HEK293 (cell line): ENCODE data around the gene SNX7.

ENCODE experiments used
- CTCF ChIA-PET: fragments of 350-600 bp; formaldehyde crosslinking; extraction: SDS; loops from one replicate; lab custom pipeline; 2021; ENCODE audit warnings: antibody characterized with exemption; lab: Yijun Ruan, JAX
- POLR2A ChIA-PET: fragments of 300-600 bp; formaldehyde crosslinking; extraction: SDS; loops from one replicate; lab custom pipeline; 2020; ENCODE audit warnings: antibody characterized with exemption, inconsistent platforms; lab: Yijun Ruan, JAX
- H3K27ac ChIP-seq: fragments of 200-500 bp; sonication (Bioruptor generic); 2 replicates; pipeline ENCODE4 v1.5.1; 2014; ENCODE audit warnings: low read depth, low read length, control low read depth, inconsistent platforms; ENCODE audit errors: extremely low read depth
- H3K36me3 ChIP-seq, 2 experiments: fragments of 200-500 bp in 1 of 2; sonication (Bioruptor generic) in 1 of 2; 1 replicate in 1 of 2; 2 replicates in 1 of 2; pipeline ENCODE4 v1.5.1; 2014 to 2017; ENCODE audit warnings: inconsistent platforms in 2 of 2, low read length in 2 of 2; ENCODE audit not compliant: control insufficient read depth in 2 of 2, insufficient read depth in 1 of 2
- H3K4me1 ChIP-seq: fragments of 200-500 bp; sonication (Bioruptor generic); 2 replicates; pipeline ENCODE4 v1.5.1; 2014; ENCODE audit warnings: mild to moderate bottlenecking, low read length, inconsistent platforms; ENCODE audit not compliant: control insufficient read depth, insufficient read depth
- H3K4me3 ChIP-seq: 2 replicates; pipeline ENCODE4 v1.5.1; 2011; ENCODE audit warnings: low read depth, mild to moderate bottlenecking, control low read depth, low read length, moderate library complexity
- H3K9me3 ChIP-seq: fragments of 200-500 bp; sonication (Bioruptor generic); 2 replicates; pipeline ENCODE4 v1.5.1; 2014; ENCODE audit warnings: low read depth, low read length, inconsistent platforms; ENCODE audit not compliant: control insufficient read depth, insufficient read depth
- EGR2 ChIP-seq: fragments of 450-650 bp; formaldehyde crosslinking; IDR thresholded peaks from 2 replicates; pipeline ENCODE4 v1.5.1; 2016; ENCODE audit warnings: low read depth, missing biosample characterization, missing genetic modification characterization
- GLIS2 ChIP-seq: fragments of 450-650 bp; formaldehyde crosslinking; IDR thresholded peaks from 2 replicates; pipeline ENCODE4 v1.5.1; 2016; ENCODE audit warnings: missing biosample characterization, missing genetic modification characterization
- HOXD13 ChIP-seq: sonication (generic); formaldehyde crosslinking; IDR thresholded peaks from 2 replicates; pipeline ENCODE4 v1.8.0; 2022; ENCODE audit warnings: missing genetic modification reagents, borderline replicate concordance
- MZF1 ChIP-seq: fragments of 450-650 bp; formaldehyde crosslinking; IDR thresholded peaks from 2 replicates; pipeline ENCODE4 v1.5.1; 2017; ENCODE audit warnings: missing biosample characterization, missing genetic modification characterization, borderline replicate concordance
- OSR2 ChIP-seq: fragments of 450-650 bp; formaldehyde crosslinking; IDR thresholded peaks from 2 replicates; pipeline ENCODE4 v1.5.1; 2016; ENCODE audit warnings: missing biosample characterization, missing genetic modification characterization
- PRDM1 ChIP-seq: fragments of 450-650 bp; formaldehyde crosslinking; IDR thresholded peaks from 2 replicates; pipeline ENCODE4; 2016; ENCODE audit warnings: missing biosample characterization, missing genetic modification characterization
- ZBTB21 ChIP-seq: fragments of 450-650 bp; formaldehyde crosslinking; IDR thresholded peaks from 2 replicates; pipeline ENCODE4 v1.5.1; 2017; ENCODE audit warnings: missing biosample characterization, missing genetic modification characterization
- ZNF112 ChIP-seq: fragments of 450-650 bp; formaldehyde crosslinking; IDR thresholded peaks from 2 replicates; pipeline ENCODE4 v1.5.0; 2017; ENCODE audit warnings: missing biosample characterization, missing genetic modification characterization
- ZNF157 ChIP-seq: fragments of 450-650 bp; formaldehyde crosslinking; IDR thresholded peaks from 2 replicates; pipeline ENCODE4 v1.5.1; 2016; ENCODE audit warnings: missing biosample characterization, missing genetic modification characterization
- ZNF248 ChIP-seq: fragments of 450-650 bp; formaldehyde crosslinking; IDR thresholded peaks from 2 replicates; pipeline ENCODE4 v1.5.1; 2017; ENCODE audit warnings: missing biosample characterization, missing genetic modification characterization
- ZNF311 ChIP-seq: fragments of 450-650 bp; formaldehyde crosslinking; IDR thresholded peaks from 2 replicates; pipeline ENCODE4 v1.5.1; 2017; ENCODE audit warnings: missing biosample characterization, missing genetic modification characterization, borderline replicate concordance
- ZNF350 ChIP-seq: fragments of 450-650 bp; formaldehyde crosslinking; IDR thresholded peaks from 2 replicates; pipeline ENCODE4 v1.5.0; 2017; ENCODE audit warnings: missing biosample characterization, mild to moderate bottlenecking, missing genetic modification characterization
- ZNF354C ChIP-seq: fragments of 450-650 bp; formaldehyde crosslinking; IDR thresholded peaks from 2 replicates; pipeline ENCODE4 v1.5.1; 2016; ENCODE audit warnings: missing biosample characterization, missing genetic modification characterization, low read depth, borderline replicate concordance
- ZNF529 ChIP-seq: fragments of 450-650 bp; formaldehyde crosslinking; IDR thresholded peaks from 2 replicates; pipeline ENCODE4 v1.5.1; 2017; ENCODE audit warnings: missing genetic modification characterization, missing biosample characterization; ENCODE audit not compliant: insufficient replicate concordance
- ZNF610 ChIP-seq: fragments of 450-650 bp; formaldehyde crosslinking; IDR thresholded peaks from 2 replicates; pipeline ENCODE4 v1.5.1; 2016; ENCODE audit warnings: missing biosample characterization, missing genetic modification characterization, borderline replicate concordance
- ZNF654 ChIP-seq: fragments of 450-650 bp; formaldehyde crosslinking; IDR thresholded peaks from 2 replicates; pipeline ENCODE4 v1.5.1; 2016; ENCODE audit warnings: low read depth, missing biosample characterization, missing genetic modification characterization
- ZNF664 ChIP-seq: fragments of 450-650 bp; formaldehyde crosslinking; IDR thresholded peaks from 2 replicates; pipeline ENCODE4 v1.5.1; 2016; ENCODE audit warnings: missing biosample characterization, missing genetic modification characterization
- ZNF76 ChIP-seq: fragments of 450-650 bp; formaldehyde crosslinking; IDR thresholded peaks from 2 replicates; pipeline ENCODE4; 2016; ENCODE audit warnings: low read depth, missing biosample characterization, missing genetic modification characterization, borderline replicate concordance
- ZNF791 ChIP-seq: fragments of 450-650 bp; formaldehyde crosslinking; IDR thresholded peaks from 2 replicates; pipeline ENCODE4 v1.5.1; 2016; ENCODE audit warnings: missing biosample characterization, missing genetic modification characterization
- TF ChIP-seq, protein P1 (sequence below): fragments of 450-650 bp; formaldehyde crosslinking; IDR thresholded peaks from 2 replicates; pipeline ENCODE4 v1.5.1; 2016; ENCODE audit warnings: missing biosample characterization, missing genetic modification characterization
- TF ChIP-seq, protein P2 (sequence below): fragments of 450-650 bp; formaldehyde crosslinking; IDR thresholded peaks from 2 replicates; pipeline ENCODE4 v1.5.1; 2016; ENCODE audit warnings: missing biosample characterization, missing genetic modification characterization
- TF ChIP-seq, protein P3 (sequence below): fragments of 450-650 bp; formaldehyde crosslinking; IDR thresholded peaks from 2 replicates; pipeline ENCODE4 v1.5.1; 2017; ENCODE audit warnings: missing biosample characterization, missing genetic modification characterization
- TF ChIP-seq, protein P4 (sequence below): fragments of 450-650 bp; formaldehyde crosslinking; IDR thresholded peaks from 2 replicates; pipeline ENCODE4 v1.5.1; 2016; ENCODE audit warnings: missing biosample characterization, missing genetic modification characterization, borderline replicate concordance
- TF ChIP-seq, protein P5 (sequence below): fragments of 450-650 bp; formaldehyde crosslinking; IDR thresholded peaks from 2 replicates; pipeline ENCODE4 v1.5.1; 2016; ENCODE audit warnings: missing biosample characterization, missing genetic modification characterization

SNX7 gene

DNA sequence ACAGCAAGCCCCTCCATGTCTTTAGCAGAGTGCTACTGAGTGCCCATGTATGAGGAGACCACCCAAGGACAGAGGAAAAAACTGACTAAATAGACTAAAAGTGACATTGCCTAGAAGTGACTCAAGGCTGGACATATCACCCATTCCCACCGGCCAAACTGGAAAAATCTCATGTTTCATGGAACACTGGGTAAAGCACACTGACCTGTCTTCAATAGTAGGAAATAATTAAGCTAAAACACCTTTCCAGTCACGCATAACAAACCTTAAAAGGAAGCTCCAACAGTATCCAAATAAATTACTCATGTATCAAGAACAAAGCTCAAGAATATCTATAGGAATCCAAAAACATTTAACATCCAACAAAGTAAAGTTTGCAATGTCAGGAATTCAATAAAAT, 120.4 kb downstream of the SNX7 start:
- Histone ChIP-seq H3K9me3 (no peaks in the 10 kb centered on the region), H3K4me1 (no peaks in the 10 kb centered on the region), H3K4me3 (no peak overlapping the region)
- ChIA-PET CTCF (no interaction called here), POLR2A (no interaction called here)
- TF ChIP-seq PRDM1 (tag by site-specific recombination), result no peak
- no peak for TF ChIP-seq HOXD13
- TF ChIP-seq ZNF112, result no peak
- TF ChIP-seq, protein P1, sequence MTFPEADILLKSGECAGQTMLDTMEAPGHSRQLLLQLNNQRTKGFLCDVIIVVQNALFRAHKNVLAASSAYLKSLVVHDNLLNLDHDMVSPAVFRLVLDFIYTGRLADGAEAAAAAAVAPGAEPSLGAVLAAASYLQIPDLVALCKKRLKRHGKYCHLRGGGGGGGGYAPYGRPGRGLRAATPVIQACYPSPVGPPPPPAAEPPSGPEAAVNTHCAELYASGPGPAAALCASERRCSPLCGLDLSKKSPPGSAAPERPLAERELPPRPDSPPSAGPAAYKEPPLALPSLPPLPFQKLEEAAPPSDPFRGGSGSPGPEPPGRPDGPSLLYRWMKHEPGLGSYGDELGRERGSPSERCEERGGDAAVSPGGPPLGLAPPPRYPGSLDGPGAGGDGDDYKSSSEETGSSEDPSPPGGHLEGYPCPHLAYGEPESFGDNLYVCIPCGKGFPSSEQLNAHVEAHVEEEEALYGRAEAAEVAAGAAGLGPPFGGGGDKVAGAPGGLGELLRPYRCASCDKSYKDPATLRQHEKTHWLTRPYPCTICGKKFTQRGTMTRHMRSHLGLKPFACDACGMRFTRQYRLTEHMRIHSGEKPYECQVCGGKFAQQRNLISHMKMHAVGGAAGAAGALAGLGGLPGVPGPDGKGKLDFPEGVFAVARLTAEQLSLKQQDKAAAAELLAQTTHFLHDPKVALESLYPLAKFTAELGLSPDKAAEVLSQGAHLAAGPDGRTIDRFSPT (tag by site-specific recombination), result no peak
- TF ChIP-seq ZNF664, result no peak
- TF ChIP-seq, protein P2, sequence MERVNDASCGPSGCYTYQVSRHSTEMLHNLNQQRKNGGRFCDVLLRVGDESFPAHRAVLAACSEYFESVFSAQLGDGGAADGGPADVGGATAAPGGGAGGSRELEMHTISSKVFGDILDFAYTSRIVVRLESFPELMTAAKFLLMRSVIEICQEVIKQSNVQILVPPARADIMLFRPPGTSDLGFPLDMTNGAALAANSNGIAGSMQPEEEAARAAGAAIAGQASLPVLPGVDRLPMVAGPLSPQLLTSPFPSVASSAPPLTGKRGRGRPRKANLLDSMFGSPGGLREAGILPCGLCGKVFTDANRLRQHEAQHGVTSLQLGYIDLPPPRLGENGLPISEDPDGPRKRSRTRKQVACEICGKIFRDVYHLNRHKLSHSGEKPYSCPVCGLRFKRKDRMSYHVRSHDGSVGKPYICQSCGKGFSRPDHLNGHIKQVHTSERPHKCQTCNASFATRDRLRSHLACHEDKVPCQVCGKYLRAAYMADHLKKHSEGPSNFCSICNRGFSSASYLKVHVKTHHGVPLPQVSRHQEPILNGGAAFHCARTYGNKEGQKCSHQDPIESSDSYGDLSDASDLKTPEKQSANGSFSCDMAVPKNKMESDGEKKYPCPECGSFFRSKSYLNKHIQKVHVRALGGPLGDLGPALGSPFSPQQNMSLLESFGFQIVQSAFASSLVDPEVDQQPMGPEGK, result no peak
- no peak for TF ChIP-seq ZBTB21
- TF ChIP-seq, protein P3, sequence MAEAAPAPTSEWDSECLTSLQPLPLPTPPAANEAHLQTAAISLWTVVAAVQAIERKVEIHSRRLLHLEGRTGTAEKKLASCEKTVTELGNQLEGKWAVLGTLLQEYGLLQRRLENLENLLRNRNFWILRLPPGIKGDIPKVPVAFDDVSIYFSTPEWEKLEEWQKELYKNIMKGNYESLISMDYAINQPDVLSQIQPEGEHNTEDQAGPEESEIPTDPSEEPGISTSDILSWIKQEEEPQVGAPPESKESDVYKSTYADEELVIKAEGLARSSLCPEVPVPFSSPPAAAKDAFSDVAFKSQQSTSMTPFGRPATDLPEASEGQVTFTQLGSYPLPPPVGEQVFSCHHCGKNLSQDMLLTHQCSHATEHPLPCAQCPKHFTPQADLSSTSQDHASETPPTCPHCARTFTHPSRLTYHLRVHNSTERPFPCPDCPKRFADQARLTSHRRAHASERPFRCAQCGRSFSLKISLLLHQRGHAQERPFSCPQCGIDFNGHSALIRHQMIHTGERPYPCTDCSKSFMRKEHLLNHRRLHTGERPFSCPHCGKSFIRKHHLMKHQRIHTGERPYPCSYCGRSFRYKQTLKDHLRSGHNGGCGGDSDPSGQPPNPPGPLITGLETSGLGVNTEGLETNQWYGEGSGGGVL (tag by site-specific recombination), result no peak
- TF ChIP-seq MZF1 (tag by site-specific recombination), result no peak
- TF ChIP-seq ZNF350 (tag by site-specific recombination), result no peak
- no peak for TF ChIP-seq ZNF311 (tag by site-specific recombination)
- no peak for TF ChIP-seq EGR2 (tag by site-specific recombination)
- TF ChIP-seq, protein P4, sequence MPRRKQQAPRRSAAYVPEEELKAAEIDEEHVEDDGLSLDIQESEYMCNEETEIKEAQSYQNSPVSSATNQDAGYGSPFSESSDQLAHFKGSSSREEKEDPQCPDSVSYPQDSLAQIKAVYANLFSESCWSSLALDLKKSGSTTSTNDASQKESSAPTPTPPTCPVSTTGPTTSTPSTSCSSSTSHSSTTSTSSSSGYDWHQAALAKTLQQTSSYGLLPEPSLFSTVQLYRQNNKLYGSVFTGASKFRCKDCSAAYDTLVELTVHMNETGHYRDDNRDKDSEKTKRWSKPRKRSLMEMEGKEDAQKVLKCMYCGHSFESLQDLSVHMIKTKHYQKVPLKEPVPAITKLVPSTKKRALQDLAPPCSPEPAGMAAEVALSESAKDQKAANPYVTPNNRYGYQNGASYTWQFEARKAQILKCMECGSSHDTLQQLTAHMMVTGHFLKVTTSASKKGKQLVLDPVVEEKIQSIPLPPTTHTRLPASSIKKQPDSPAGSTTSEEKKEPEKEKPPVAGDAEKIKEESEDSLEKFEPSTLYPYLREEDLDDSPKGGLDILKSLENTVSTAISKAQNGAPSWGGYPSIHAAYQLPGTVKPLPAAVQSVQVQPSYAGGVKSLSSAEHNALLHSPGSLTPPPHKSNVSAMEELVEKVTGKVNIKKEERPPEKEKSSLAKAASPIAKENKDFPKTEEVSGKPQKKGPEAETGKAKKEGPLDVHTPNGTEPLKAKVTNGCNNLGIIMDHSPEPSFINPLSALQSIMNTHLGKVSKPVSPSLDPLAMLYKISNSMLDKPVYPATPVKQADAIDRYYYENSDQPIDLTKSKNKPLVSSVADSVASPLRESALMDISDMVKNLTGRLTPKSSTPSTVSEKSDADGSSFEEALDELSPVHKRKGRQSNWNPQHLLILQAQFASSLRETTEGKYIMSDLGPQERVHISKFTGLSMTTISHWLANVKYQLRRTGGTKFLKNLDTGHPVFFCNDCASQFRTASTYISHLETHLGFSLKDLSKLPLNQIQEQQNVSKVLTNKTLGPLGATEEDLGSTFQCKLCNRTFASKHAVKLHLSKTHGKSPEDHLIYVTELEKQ, result no peak
- TF ChIP-seq ZNF157 (tag by site-specific recombination), result no peak
- TF ChIP-seq, all 188 proteins: peak for 0
- H3K27ac ChIP-seq, result no peak overlapping the region
- H3K36me3 ChIP-seq, result no peaks in the 10 kb centered on the region

DNA sequence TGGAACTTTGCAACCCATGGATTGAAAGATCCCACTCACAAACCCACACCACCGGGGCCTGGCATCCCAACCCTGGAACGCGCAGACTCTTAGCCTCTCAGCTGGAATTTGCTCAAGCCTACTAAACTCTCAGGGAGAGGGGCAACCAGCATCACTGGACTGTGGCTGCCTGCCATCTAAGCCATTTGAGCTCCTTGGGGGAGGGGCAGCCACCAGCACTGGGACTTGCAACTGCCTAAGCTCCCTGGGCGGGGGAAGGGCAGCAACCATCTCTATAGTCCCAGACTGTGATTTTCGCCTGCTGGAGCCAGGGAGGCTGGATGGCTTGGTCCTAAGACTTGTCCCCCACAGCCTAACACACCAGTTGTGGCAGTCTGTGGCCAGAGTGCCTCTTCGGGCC, 122.3 kb downstream of the SNX7 start:
- ChIA-PET CTCF (interaction anchor here (0.6 kb wide), 1 partner anchor 360 kb away, joined by 3 read pairs; no protein-coding TSS in a partner anchor), POLR2A (no interaction called here)
- H3K4me3 ChIP-seq, result no peak overlapping the region
- no peak for TF ChIP-seq ZNF248 (tag by site-specific recombination)
- TF ChIP-seq, protein P5, sequence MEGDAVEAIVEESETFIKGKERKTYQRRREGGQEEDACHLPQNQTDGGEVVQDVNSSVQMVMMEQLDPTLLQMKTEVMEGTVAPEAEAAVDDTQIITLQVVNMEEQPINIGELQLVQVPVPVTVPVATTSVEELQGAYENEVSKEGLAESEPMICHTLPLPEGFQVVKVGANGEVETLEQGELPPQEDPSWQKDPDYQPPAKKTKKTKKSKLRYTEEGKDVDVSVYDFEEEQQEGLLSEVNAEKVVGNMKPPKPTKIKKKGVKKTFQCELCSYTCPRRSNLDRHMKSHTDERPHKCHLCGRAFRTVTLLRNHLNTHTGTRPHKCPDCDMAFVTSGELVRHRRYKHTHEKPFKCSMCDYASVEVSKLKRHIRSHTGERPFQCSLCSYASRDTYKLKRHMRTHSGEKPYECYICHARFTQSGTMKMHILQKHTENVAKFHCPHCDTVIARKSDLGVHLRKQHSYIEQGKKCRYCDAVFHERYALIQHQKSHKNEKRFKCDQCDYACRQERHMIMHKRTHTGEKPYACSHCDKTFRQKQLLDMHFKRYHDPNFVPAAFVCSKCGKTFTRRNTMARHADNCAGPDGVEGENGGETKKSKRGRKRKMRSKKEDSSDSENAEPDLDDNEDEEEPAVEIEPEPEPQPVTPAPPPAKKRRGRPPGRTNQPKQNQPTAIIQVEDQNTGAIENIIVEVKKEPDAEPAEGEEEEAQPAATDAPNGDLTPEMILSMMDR (tag by site-specific recombination), result no peak
- no peak for TF ChIP-seq ZNF354C (tag by site-specific recombination)
- no peak for TF ChIP-seq GLIS2 (tag by site-specific recombination)
- no peak for TF ChIP-seq ZNF529
- TF ChIP-seq ZNF791 (tag by site-specific recombination), result no peak
- TF ChIP-seq ZNF76 (tag by site-specific recombination), result no peak
- no peak for TF ChIP-seq ZNF654
- no peak for TF ChIP-seq OSR2 (tag by site-specific recombination)
- no peak for TF ChIP-seq ZNF610 (tag by site-specific recombination)

More for the DNA sequence above, 122.3 kb downstream of the SNX7 start:
- no peaks in the 10 kb centered on the region for H3K9me3 ChIP-seq
- H3K36me3 ChIP-seq, result no peaks in the 10 kb centered on the region
- no peak overlapping the region for H3K27ac ChIP-seq
- no peaks in the 10 kb centered on the region for H3K4me1 ChIP-seq
